Keratinocyte (primary cell): Measurements from ENCODE around the gene FOXE1. TPM values are rescaled to one million over a fixed set of nuclear protein-coding genes. Genes with fewer than 3 reads are reported as not detected.

ENCODE experiments used
- DNase-seq: peaks from one replicate; pipeline ENCODE4 v3.0.0-alpha.2; 2011; ENCODE audit warnings: low read depth, missing footprints, low spot score
- FAIRE-seq: peaks from 2 replicates; lab custom pipeline; 2011; peaks lifted over from hg19 to GRCh38; lab: Jason Lieb, UNC
- H2AFZ ChIP-seq: 2 replicates; pipeline ENCODE4 v1.6.0; 2012; ENCODE audit warnings: low read length, control low read depth, inconsistent platforms; ENCODE audit not compliant: control insufficient read depth
- H3K27ac ChIP-seq: 2 replicates; pipeline ENCODE4 v1.5.1; 2011; ENCODE audit warnings: low read length; ENCODE audit not compliant: control insufficient read depth, insufficient read depth
- H3K27me3 ChIP-seq: 3 replicates; pipeline ENCODE4 v1.6.0; 2011; ENCODE audit warnings: low read length; ENCODE audit not compliant: control insufficient read depth, insufficient read depth; ENCODE audit errors: extremely low read depth
- H3K36me3 ChIP-seq, 2 experiments: 2 replicates in 1 of 2; 3 replicates in 1 of 2; pipeline ENCODE4 v1.5.1; 2011; ENCODE audit warnings: low read length in 2 of 2, mild to moderate bottlenecking in 1 of 2; ENCODE audit not compliant: control insufficient read depth in 2 of 2, insufficient read depth in 2 of 2; ENCODE audit errors: extremely low read depth in 1 of 2
- H3K4me1 ChIP-seq: 3 replicates; pipeline ENCODE4 v1.5.1; 2011; ENCODE audit warnings: low read length; ENCODE audit not compliant: control insufficient read depth, insufficient read depth; ENCODE audit errors: extremely low read depth
- H3K4me2 ChIP-seq: 3 replicates; pipeline ENCODE4 v1.6.0; 2011; ENCODE audit warnings: low read depth, low read length; ENCODE audit not compliant: control insufficient read depth, insufficient read depth; ENCODE audit errors: extremely low read depth
- H3K4me3 ChIP-seq, 3 experiments: fragments of 200-600 bp in 1 of 3; sonication (generic) in 1 of 3; 2 replicates in 2 of 3; 3 replicates in 1 of 3; pipeline ENCODE4 v1.5.1; 2011 to 2016; ENCODE audit warnings: low read length in 3 of 3, mild to moderate bottlenecking in 3 of 3, control low read depth in 2 of 3, inconsistent platforms in 1 of 3, low read depth in 1 of 3, mixed read lengths in 1 of 3, mixed run types in 1 of 3, moderate library complexity in 1 of 3; ENCODE audit not compliant: control insufficient read depth in 2 of 3, insufficient read depth in 2 of 3; ENCODE audit errors: extremely low read depth in 1 of 3
- H3K79me2 ChIP-seq: 2 replicates; pipeline ENCODE4 v1.6.0; 2012; ENCODE audit warnings: low read length; ENCODE audit not compliant: control insufficient read depth, insufficient read depth
- H3K9ac ChIP-seq: 3 replicates; pipeline ENCODE4 v1.6.0; 2011; ENCODE audit warnings: low read length; ENCODE audit not compliant: control insufficient read depth, insufficient read depth; ENCODE audit errors: extremely low read depth
- H3K9me1 ChIP-seq: 3 replicates; pipeline ENCODE4 v1.6.0; 2011; ENCODE audit warnings: low read length; ENCODE audit not compliant: control insufficient read depth, insufficient read depth; ENCODE audit errors: extremely low read depth
- H3K9me3 ChIP-seq: 2 replicates; pipeline ENCODE4 v1.5.1; 2012; ENCODE audit warnings: low read depth, low read length; ENCODE audit not compliant: control insufficient read depth
- H4K20me1 ChIP-seq: 3 replicates; pipeline ENCODE4 v1.6.0; 2011; ENCODE audit warnings: low read length; ENCODE audit not compliant: control insufficient read depth, insufficient read depth; ENCODE audit errors: extremely low read depth
- CTCF ChIP-seq, 3 experiments: IDR thresholded peaks in 1 of 3; conservative IDR thresholded peaks in 1 of 3; optimal IDR thresholded peaks in 1 of 3; 2 replicates in 2 of 3; 3 replicates in 1 of 3; pipeline versions ENCODE3 to v1.5.1; 2011; ENCODE audit warnings: low read length in 3 of 3, mild to moderate bottlenecking in 3 of 3, moderate library complexity in 2 of 3, control low read depth in 1 of 3, inconsistent platforms in 1 of 3; ENCODE audit not compliant: insufficient read depth in 2 of 3; ENCODE audit errors: extremely low read depth in 1 of 3
- EZH2 ChIP-seq: IDR thresholded peaks from one replicate; pipeline ENCODE4 v1.6.1; 2012; ENCODE audit warnings: inconsistent platforms, mild to moderate bottlenecking, low read length, moderate library complexity
- dilution Hi-C: fragments of 300-500 bp; cut with MboI; formaldehyde crosslinking; loops from one replicate; pipeline ENCODE4 v1.7.0; 2020; ENCODE audit warnings: low sequenced_read_pairs; ENCODE audit not compliant: extremely low pct_ligation_motif_present
- polyA plus RNA-seq, 5 experiments: library from polyadenylated mRNA; depleted of rRNA in 3 of 5; stranded (reverse) in 3 of 5; stranded (forward) in 1 of 5; unstranded in 1 of 5; fragments of >200 nt; gene quantifications; 1 replicate in 1 of 5; 2 replicates in 3 of 5; 3 replicates in 1 of 5; pipeline versions ENCODE4 v1.2.1 to v1.2.3, GENCODE V29; 2011 to 2012; ENCODE audit warnings: missing spikeins in 2 of 5, low read depth in 1 of 5, low replicate concordance in 1 of 5

FOXE1 gene
- polyA plus RNA-seq, 1 donor (not counting 4 experiments of a cell fraction or from before 2014, with no cell fraction given): 0.97 TPM

- Histone ChIP-seq H3K27me3 (peaks cover 62% of the 10 kb centered on the region), H3K79me2 (no peaks in the 10 kb centered on the region), H3K9me3 (no peaks in the 10 kb centered on the region), H3K36me3 (no peaks in the 10 kb centered on the region), H3K27ac (no peak overlapping the region), H3K4me2 (peak overlapping the region; percentile 35), H3K9me1 (no peaks in the 10 kb centered on the region), H3K9ac (no peak overlapping the region), H3K4me1 (peaks cover 15% of the 10 kb centered on the region), H4K20me1 (no peaks in the 10 kb centered on the region), H3K4me3 (peak overlapping the region in 1 of 3 experiments; percentile 29), H2AFZ (no peak overlapping the region)
- peak; percentile 92 for TF ChIP-seq EZH2
- no peak for TF ChIP-seq CTCF (optimal IDR thresholded peaks at IDR 0.05 in 1 of 3, IDR thresholded peaks at IDR 0.05 in 1 of 3, conservative IDR thresholded peaks at IDR 0.05 in 1 of 3; ENCODE audit: extremely low read depth in 1 of 3, insufficient read depth in 2 of 3, low read length in 3 of 3)
- dilution Hi-C loops: loop anchor here (10.0 kb wide), 1 partner anchor 88 kb away; no protein-coding TSS in a partner anchor
- DNase-seq (no peak), FAIRE-seq (no peak)
Observed at GRCh38 chr9:97852399-97853055, 499 bp upstream of the FOXE1 start.

GRCh38 chr9:97853844-97854695, 1.0 kb downstream of the FOXE1 start:
- peaks cover 48% of the 10 kb centered on the region for H3K27me3 ChIP-seq
- no peak for FAIRE-seq

More at GRCh38 chr9:97853844-97854695, 1.0 kb downstream of the FOXE1 start:
- Histone ChIP-seq H2AFZ (peak overlapping the region; percentile 85), H3K9me1 (no peaks in the 10 kb centered on the region), H3K4me3 (peak overlapping the region; percentile 40 to 69 (median 62)), H4K20me1 (no peaks in the 10 kb centered on the region), H3K36me3 (no peaks in the 10 kb centered on the region), H3K9ac (peak overlapping the region; percentile 50), H3K9me3 (no peaks in the 10 kb centered on the region), H3K27ac (no peak overlapping the region), H3K79me2 (no peaks in the 10 kb centered on the region), H3K4me2 (peak overlapping the region; percentile 60), H3K4me1 (peaks cover 12% of the 10 kb centered on the region)
- DNase-seq: no peak
- TF ChIP-seq EZH2 (no peak), CTCF (optimal IDR thresholded peaks at IDR 0.05 in 1 of 3, IDR thresholded peaks at IDR 0.05 in 1 of 3, conservative IDR thresholded peaks at IDR 0.05 in 1 of 3; ENCODE audit: extremely low read depth in 1 of 3, insufficient read depth in 2 of 3, low read length in 3 of 3) (peak in 2 of 3 experiments; percentile 23 to 73)
- dilution Hi-C loops: loop anchor here (10.0 kb wide), 1 partner anchor 89 kb away; no protein-coding TSS in a partner anchor
